ENCODE data around the gene KCNH4.

The KCNH4 gene

GRCh38 chr17:42109086-42109485, 71.9 kb downstream of the KCNH4 start:
- H3K4me3 ChIP-seq (ENCODE audit: low read length): no peak overlapping the region
- no peak overlapping the region for H3K9ac ChIP-seq (ENCODE audit: low read depth, low read length)
- peaks cover 17% of the 10 kb centered on the region for H3K4me1 ChIP-seq (ENCODE audit: control insufficient read depth, insufficient read depth, low read length)
- no peak overlapping the region for H3K4me2 ChIP-seq (ENCODE audit: low read length)
- H3K9me3 ChIP-seq (replicated peaks; ENCODE audit: low read length): no peaks in the 10 kb centered on the region
- no peaks in the 10 kb centered on the region for H3K27me3 ChIP-seq (ENCODE audit: control insufficient read depth, insufficient read depth, low read length)
- peaks cover 5% of the 10 kb centered on the region for H3K36me3 ChIP-seq (ENCODE audit: insufficient read depth, low read length)

- Histone ChIP-seq H3K9ac (ENCODE audit: low read depth, low read length) (no peak overlapping the region), H3K36me3 (ENCODE audit: insufficient read depth, low read length) (no peaks in the 10 kb centered on the region), H3K4me1 (ENCODE audit: control insufficient read depth, insufficient read depth, low read length) (peaks cover 13% of the 10 kb centered on the region), H3K4me3 (ENCODE audit: low read length) (peak overlapping the region; percentile 51), H3K9me3 (replicated peaks; ENCODE audit: low read length) (no peaks in the 10 kb centered on the region), H3K4me2 (ENCODE audit: low read length) (peak overlapping the region; percentile 74), H3K27me3 (ENCODE audit: control insufficient read depth, insufficient read depth, low read length) (no peaks in the 10 kb centered on the region)
Observed at GRCh38 chr17:42107597-42108576, 73.1 kb downstream of the KCNH4 start.

- no peak overlapping the region for H3K4me3 ChIP-seq (ENCODE audit: low read length)
- H3K9ac ChIP-seq (ENCODE audit: low read depth, low read length): no peak overlapping the region
- no peaks in the 10 kb centered on the region for H3K9me3 ChIP-seq (replicated peaks; ENCODE audit: low read length)
- H3K36me3 ChIP-seq (ENCODE audit: insufficient read depth, low read length): no peaks in the 10 kb centered on the region
- H3K27me3 ChIP-seq (ENCODE audit: control insufficient read depth, insufficient read depth, low read length): no peaks in the 10 kb centered on the region
- peaks cover 10% of the 10 kb centered on the region for H3K4me1 ChIP-seq (ENCODE audit: control insufficient read depth, insufficient read depth, low read length)
- H3K4me2 ChIP-seq (ENCODE audit: low read length): peak overlapping the region; percentile 74
Observed at GRCh38 chr17:42107124-42107523, 73.8 kb downstream of the KCNH4 start.
